Stimulated activated CD4-positive, alpha-beta T cell treated with anti-CD3 and anti-CD28 coated beads, Interleukin-15, amount 100 ng/mL, for 24 hours (primary cell): ENCODE results near the gene FGGY.
"Not testable (repeated sequence)": the region's sequence is repeated elsewhere in the genome, so short reads cannot be mapped to it uniquely, and the experiment has no call there.

Source experiments
- DNase-seq: peaks from one replicate; pipeline ENCODE4 v3.0.0-alpha.2; 2020

FGGY gene

GRCh38 chr1:59601811-59602210 is 304.9 kb downstream of the FGGY start:
- no peak for DNase-seq

DNA sequence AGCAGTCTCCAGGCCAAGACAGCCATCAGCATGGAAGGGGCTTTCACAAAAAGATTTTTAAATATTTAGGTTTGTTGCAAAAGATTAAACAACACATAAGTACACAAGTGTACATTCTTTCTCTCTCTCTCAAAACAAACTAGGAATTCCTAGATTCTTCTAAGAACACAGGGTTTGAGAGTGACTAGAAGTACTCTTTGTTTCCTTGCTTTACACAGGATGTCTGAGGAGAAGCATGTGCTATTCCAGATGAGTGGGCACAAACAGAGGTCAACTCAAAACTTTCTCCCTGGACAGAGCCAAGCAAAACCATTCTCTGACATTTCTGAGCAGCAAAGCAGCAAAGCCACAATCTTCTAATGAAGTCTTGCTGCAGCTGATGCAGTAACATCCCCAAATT is 307.3 kb downstream of the FGGY start:
- DNase-seq: no peak

- DNase-seq: no peak
Measured at GRCh38 chr1:59605184-59605583, 308.3 kb downstream of the FGGY start.

GRCh38 chr1:59605761-59606160 is 308.9 kb downstream of the FGGY start:
- no peak for DNase-seq

GRCh38 chr1:59609245-59609644 is 312.4 kb downstream of the FGGY start:
- DNase-seq: no peak

GRCh38 chr1:59610499-59610898 is 313.6 kb downstream of the FGGY start:
- DNase-seq: not testable (repeated sequence)

- DNase-seq: no peak
Measured at GRCh38 chr1:59617434-59617833, 320.5 kb downstream of the FGGY start.

- no peak for DNase-seq
Measured at GRCh38 chr1:59619557-59619956, 322.7 kb downstream of the FGGY start.

DNA sequence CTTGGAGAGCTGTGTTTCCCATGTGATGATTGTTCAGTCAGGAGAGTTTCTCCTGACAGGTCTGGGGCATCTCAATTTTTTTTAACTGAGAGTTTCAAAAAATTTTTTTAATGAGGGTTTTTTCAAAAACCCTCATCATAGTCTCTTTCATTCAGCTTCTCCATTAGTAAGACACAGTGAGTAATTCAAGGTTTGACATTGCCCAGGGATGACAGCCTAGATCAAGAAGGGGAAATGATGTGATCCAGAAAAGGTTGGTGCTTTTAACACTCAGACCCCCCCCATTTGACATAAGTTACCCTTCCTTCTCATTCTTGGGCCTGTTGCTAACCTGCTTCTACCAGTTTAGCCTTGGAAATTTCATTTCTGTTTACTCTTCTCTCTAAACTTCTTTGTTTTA is 328.5 kb downstream of the FGGY start:
- no peak for DNase-seq

GRCh38 chr1:59631561-59632255 is 334.8 kb downstream of the FGGY start:
- no peak for DNase-seq

DNA sequence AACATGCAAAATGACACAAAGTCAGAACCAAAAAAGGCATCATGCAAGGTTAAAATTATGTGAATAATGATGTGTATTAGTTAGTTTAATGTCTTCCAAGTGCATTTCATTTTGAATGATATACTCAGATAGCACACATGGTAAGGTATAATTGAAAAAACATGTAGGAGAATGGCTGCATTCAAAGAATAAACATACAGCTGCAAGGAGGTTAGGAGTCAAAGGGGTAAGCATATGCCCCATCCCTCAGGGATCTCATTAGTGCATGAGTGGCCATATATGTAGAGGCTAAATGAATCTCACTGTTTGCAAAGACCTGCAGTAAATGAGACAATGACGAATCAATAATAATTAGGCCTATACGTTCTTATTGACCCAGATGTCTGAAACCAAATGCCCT is 338.2 kb downstream of the FGGY start:
- DNase-seq: no peak

GRCh38 chr1:59638231-59638711 is 341.4 kb downstream of the FGGY start:
- no peak for DNase-seq

DNA sequence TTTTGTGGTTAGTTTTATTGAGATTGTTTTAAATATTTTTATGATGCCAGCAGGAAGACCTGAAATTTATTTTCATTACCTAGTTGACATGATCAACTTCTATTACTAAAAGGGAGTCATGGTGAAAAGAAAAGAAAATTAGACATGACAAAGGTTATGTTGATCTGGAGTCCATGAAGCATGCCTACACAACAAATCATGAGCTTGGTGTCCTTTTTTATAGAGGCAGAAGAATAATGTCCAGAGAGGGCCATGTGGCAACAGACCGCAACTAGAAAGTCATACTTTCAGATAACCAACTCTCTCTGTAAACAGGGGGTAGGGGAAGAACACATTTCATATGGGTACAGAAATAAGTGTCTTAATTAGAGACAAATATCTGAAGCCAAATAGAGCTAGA is 342.4 kb downstream of the FGGY start:
- no peak for DNase-seq

- DNase-seq: no peak
Measured at GRCh38 chr1:59640851-59641250, 344.0 kb downstream of the FGGY start.

GRCh38 chr1:59641836-59642235 is 344.9 kb downstream of the FGGY start:
- no peak for DNase-seq

DNA sequence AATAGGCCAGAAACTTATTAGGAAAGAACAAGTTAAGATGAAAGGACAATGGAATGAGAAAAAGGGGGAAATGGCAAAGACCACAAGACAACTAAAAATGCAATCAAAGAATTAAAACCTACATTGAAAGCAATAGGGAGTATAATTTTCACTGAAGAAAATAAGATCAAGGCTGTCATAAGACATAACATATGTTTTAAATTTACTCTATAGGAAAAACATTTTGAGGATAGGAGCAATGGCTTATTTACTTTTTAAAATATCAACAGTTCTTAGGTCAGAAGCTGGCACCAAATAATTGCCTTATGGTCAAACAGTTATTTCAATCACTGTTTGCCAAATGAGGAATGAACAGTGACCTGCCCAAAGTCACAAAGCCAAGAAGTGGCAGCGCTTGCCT is 346.6 kb downstream of the FGGY start:
- DNase-seq: no peak

- no peak for DNase-seq
Measured at GRCh38 chr1:59645893-59646292, 349.0 kb downstream of the FGGY start.

DNA sequence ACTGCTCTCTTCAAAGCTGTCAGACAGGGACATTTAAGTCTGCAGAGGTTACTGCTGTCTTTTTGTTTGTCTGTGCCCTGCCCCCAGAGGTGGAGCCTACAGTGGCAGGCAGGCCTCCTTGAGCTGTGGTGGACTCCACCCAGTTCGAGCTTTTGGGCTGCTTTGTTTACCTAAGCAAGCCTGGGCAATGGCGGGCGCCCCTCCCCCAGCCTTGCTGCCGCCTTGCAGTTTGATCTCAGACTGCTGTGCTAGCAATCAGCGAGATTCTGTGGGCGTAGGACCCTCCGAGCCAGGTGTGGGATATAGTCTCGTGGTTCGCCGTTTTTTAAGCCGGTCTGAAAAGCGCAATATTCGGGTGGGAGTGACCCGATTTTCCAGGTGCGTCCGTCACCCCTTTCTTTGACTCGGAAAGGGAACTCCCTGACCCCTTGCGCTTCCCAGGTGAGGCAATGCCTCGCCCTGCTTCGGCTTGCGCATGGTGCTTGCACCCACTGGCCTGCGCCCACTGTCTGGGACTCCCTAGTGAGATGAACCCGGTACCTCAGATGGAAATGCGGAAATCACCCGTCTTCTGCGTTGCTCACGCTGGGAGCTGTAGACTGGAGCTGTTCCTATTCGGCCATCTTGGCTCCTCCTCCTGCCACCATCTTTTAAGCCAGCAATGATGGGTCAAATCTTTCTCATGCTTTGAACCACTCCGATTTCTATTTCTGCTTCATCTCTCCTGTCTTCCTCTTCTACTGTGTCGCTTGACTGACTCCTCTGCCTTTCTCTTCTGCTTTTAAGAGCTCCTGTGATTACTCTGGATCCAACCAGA is 356.5 kb downstream of the FGGY start:
- DNase-seq: not testable (repeated sequence)

- DNase-seq: no peak
Measured at GRCh38 chr1:59653968-59654367, 357.1 kb downstream of the FGGY start.

- no peak for DNase-seq
Measured at GRCh38 chr1:59657873-59658465, 361.1 kb downstream of the FGGY start.

GRCh38 chr1:59664166-59664565 is 367.3 kb downstream of the FGGY start:
- no peak for DNase-seq

DNA sequence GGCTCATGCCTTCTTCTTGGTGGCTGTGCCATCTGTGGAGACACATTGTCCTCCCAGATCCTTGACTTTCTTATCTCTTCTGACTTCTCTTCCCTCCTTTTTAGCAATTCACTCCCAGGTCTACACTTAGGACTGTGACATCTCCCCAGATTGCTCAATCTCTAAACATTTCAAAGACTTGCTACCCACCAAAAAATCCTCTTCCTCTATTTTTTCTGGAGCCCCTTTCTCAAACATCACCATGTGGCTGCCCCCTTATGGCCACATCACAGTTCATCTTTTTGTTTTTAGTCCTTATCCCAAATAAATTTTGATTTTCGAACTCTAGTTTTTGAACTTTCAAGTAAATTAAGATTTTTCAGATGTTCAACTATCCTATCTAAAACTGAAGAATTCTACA is 369.2 kb downstream of the FGGY start:
- DNase-seq: no peak

DNA sequence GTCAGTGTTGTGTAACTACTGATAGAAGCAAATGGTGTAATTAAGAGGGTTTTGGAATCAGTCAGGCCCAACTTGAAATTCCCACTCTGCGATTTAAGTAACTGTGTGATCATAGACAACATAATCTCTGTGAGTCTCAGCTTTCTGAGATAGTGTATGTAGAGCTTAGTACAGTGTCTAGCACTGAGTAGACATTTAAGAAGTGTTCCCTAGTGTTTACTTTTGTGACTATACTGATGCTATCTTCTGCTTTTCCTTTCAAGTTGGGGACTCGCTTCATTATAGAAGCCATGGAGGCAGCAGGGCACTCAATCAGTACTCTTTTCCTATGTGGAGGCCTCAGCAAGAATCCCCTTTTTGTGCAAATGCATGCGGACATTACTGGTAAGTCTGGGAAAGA is 370.1 kb downstream of the FGGY start:
- DNase-seq: no peak

DNA sequence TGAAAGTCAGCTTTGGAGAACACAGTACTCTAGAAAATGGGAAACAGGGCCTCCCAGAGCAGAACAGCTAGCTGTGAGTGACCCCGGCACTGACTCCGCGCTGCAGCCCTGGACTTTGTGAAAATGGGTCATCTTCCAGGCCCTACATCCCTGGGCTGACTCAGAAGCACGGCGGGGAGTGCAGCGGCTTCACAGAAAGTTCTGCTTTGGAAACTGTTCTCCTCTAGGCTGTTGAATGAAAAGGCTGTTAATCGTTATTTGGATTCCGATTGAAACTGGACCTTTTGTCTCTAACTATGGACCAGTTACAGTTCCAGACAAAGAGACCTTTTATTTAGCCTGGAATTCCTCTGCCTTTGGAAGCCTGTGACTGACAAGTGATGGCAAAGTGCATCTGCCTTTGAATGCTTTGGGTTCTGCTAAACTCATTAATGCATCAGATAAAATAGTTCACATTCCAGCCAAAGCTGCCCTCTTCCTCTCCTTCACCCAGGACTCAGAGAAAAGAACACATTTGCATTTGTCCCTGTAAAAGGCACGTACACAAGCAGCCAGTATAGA is 372.9 kb downstream of the FGGY start:
- no peak for DNase-seq
